OCI-LY3 (cell line): ENCODE results near the gene RAVER1.

Experiments used
- CTCF ChIP-seq: fragments of 200-600, 300-600 bp; sonication (generic); IDR thresholded peaks from 2 replicates; pipeline ENCODE4 v1.5.1; 2014; ENCODE audit warnings: antibody characterized with exemption, low read length, low read depth
- EZH2phosphoT487 ChIP-seq: fragments of 200-600 bp; shearing (Covaris generic); IDR thresholded peaks from 2 replicates; pipeline ENCODE4 v1.6.1; 2018; ENCODE audit warnings: antibody characterized with exemption, mixed run types, low read depth

DNA sequence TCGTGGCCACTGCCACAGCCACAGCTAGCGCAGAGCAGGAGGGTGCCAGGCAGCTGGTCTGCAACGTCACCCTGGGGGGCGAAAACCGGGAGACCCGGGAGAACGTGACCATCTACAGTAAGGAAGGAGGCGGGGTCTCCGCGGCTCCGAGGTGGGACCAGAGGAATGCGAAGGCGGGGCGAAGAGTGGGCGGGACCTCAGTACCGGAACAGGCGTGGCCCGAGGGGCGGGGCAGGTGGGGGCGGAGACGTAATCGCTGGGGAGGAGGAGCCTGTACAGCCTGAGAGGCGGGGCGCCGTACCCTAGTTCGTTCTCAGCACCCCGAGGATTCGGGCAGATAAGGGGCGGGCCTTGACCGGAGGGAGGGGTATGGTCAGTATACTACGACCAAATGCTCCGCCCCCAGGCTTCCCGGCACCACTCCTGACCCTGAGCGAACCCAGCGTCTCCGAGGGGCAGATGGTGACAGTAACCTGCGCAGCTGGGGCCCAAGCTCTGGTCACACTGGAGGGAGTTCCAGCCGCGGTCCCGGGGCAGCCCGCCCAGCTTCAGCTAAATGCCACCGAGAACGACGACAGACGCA is 41.0 kb downstream of the RAVER1 start:
- no peak for TF ChIP-seq CTCF
- TF ChIP-seq EZH2phosphoT487: no peak
